Loucy (cell line): ENCODE measurements around the gene OR6S1.
A peak's percentile ranks its signal among the peaks of the same experiment; 100 is the strongest.

Source experiments
- H2AFZ ChIP-seq: fragments of 200-600 bp; sonication (generic); 2 replicates; pipeline ENCODE4 v1.6.0; 2016; ENCODE audit warnings: antibody characterized with exemption, mild to moderate bottlenecking, low read length, moderate library complexity
- H3F3A ChIP-seq: fragments of 200-600 bp; 2 replicates; pipeline ENCODE4 v1.6.0; 2016; ENCODE audit warnings: antibody characterized with exemption, low read depth, mild to moderate bottlenecking
- H3K27me3 ChIP-seq: fragments of 200-600 bp; sonication (generic); 2 replicates; pipeline ENCODE4 v1.6.1; 2014; ENCODE audit warnings: low read length, mild to moderate bottlenecking; ENCODE audit not compliant: insufficient read depth, poor library complexity, severe bottlenecking
- H3K36me3 ChIP-seq: fragments of 200-600 bp; sonication (generic); 2 replicates; pipeline ENCODE4 v1.6.1; 2016; ENCODE audit warnings: low read length; ENCODE audit not compliant: insufficient read depth
- H3K4me1 ChIP-seq: fragments of 200-600 bp; sonication (generic); 2 replicates; pipeline ENCODE4 v1.5.1; 2014; ENCODE audit warnings: low read length, mild to moderate bottlenecking; ENCODE audit not compliant: insufficient read depth, poor library complexity, severe bottlenecking
- H3K4me2 ChIP-seq: fragments of 200-600 bp; sonication (generic); 2 replicates; pipeline ENCODE4 v1.6.0; 2014; ENCODE audit warnings: antibody characterized with exemption, low read length, low read depth, mild to moderate bottlenecking; ENCODE audit not compliant: poor library complexity, severe bottlenecking
- H3K4me3 ChIP-seq: fragments of 200-600 bp; sonication (generic); 2 replicates; pipeline ENCODE4 v1.5.1; 2014; ENCODE audit warnings: low read length, mild to moderate bottlenecking, mixed read lengths; ENCODE audit not compliant: poor library complexity, severe bottlenecking
- H3K79me2 ChIP-seq: fragments of 200-600 bp; sonication (generic); 2 replicates; pipeline ENCODE4 v1.6.1; 2014; ENCODE audit warnings: low read length; ENCODE audit not compliant: insufficient read depth
- H3K9ac ChIP-seq: fragments of 200-600 bp; sonication (generic); 2 replicates; pipeline ENCODE4 v1.6.0; 2014; ENCODE audit warnings: mild to moderate bottlenecking, low read depth, low read length, moderate library complexity; ENCODE audit not compliant: poor library complexity, severe bottlenecking
- H3K9me2 ChIP-seq: fragments of 200-600 bp; sonication (generic); replicated peaks from 2 replicates; pipeline ENCODE4 v1.6.1; 2016; ENCODE audit warnings: low read depth, low read length, mixed read lengths
- H3K9me3 ChIP-seq: fragments of 200-600 bp; sonication (generic); 2 replicates; pipeline ENCODE4 v1.6.1; 2014; ENCODE audit warnings: mild to moderate bottlenecking, antibody characterized with exemption, low read length, low read depth; ENCODE audit not compliant: insufficient read depth
- H4K20me1 ChIP-seq: fragments of 200-600 bp; sonication (generic); 2 replicates; pipeline ENCODE4 v1.6.0; 2014; ENCODE audit warnings: antibody characterized with exemption, low read length, mild to moderate bottlenecking; ENCODE audit not compliant: insufficient read depth, poor library complexity, severe bottlenecking
- CTCF ChIP-seq: fragments of 200-600 bp; sonication (generic); conservative IDR thresholded peaks from 2 replicates; pipeline ENCODE4 v1.5.1; 2014; ENCODE audit warnings: mild to moderate bottlenecking, antibody characterized with exemption, low read length
- EZH2phosphoT487 ChIP-seq: fragments of 200-600 bp; IDR thresholded peaks from 2 replicates; pipeline ENCODE4 v1.6.1; 2018; ENCODE audit warnings: antibody characterized with exemption, mild to moderate bottlenecking, moderate library complexity, borderline replicate concordance

The OR6S1 gene

GRCh38 chr14:20682127-20682434 is 40.6 kb upstream of the OR6S1 start:
- Histone ChIP-seq H4K20me1 (no peaks in the 10 kb centered on the region), H3K79me2 (no peaks in the 10 kb centered on the region), H3K36me3 (no peaks in the 10 kb centered on the region), H3F3A (peaks cover 15% of the 10 kb centered on the region), H3K4me3 (peak overlapping the region; percentile 88), H2AFZ (peak overlapping the region; percentile 89), H3K9ac (peak overlapping the region; percentile 82), H3K4me2 (peak overlapping the region; percentile 99), H3K9me2 (no peaks in the 10 kb centered on the region), H3K27me3 (no peaks in the 10 kb centered on the region), H3K9me3 (no peaks in the 10 kb centered on the region), H3K4me1 (peaks cover 33% of the 10 kb centered on the region)
- TF ChIP-seq CTCF = no peak
- no peak for TF ChIP-seq EZH2phosphoT487

GRCh38 chr14:20681348-20682126 is 40.0 kb upstream of the OR6S1 start:
- H3K36me3 ChIP-seq = no peaks in the 10 kb centered on the region
- no peaks in the 10 kb centered on the region for H3K9me2 ChIP-seq
- H3K4me1 ChIP-seq = peaks cover 29% of the 10 kb centered on the region
- H3K4me2 ChIP-seq = peak overlapping the region; percentile 99
- H3K79me2 ChIP-seq = no peaks in the 10 kb centered on the region
- H3K9me3 ChIP-seq = no peaks in the 10 kb centered on the region
- H2AFZ ChIP-seq = peak overlapping the region; percentile 89
- peak overlapping the region; percentile 88 for H3K4me3 ChIP-seq
- peak overlapping the region; percentile 82 for H3K9ac ChIP-seq
- no peaks in the 10 kb centered on the region for H3K27me3 ChIP-seq
- TF ChIP-seq EZH2phosphoT487 (no peak), CTCF (no peak)
- H3F3A ChIP-seq = peaks cover 15% of the 10 kb centered on the region
- H4K20me1 ChIP-seq = no peaks in the 10 kb centered on the region

GRCh38 chr14:20680843-20681347 is 39.4 kb upstream of the OR6S1 start:
- Histone ChIP-seq H2AFZ (peak overlapping the region; percentile 68), H3K79me2 (no peaks in the 10 kb centered on the region), H3K4me1 (peaks cover 25% of the 10 kb centered on the region), H3K9me3 (no peaks in the 10 kb centered on the region), H3F3A (peaks cover 15% of the 10 kb centered on the region), H3K4me2 (peak overlapping the region; percentile 99), H4K20me1 (no peaks in the 10 kb centered on the region), H3K36me3 (no peaks in the 10 kb centered on the region), H3K9ac (peak overlapping the region; percentile 82), H3K4me3 (peak overlapping the region; percentile 88), H3K27me3 (no peaks in the 10 kb centered on the region), H3K9me2 (no peaks in the 10 kb centered on the region)
- TF ChIP-seq CTCF = no peak
- TF ChIP-seq EZH2phosphoT487 = no peak
